ENCODE data around the gene TST.

Gene TST

DNA sequence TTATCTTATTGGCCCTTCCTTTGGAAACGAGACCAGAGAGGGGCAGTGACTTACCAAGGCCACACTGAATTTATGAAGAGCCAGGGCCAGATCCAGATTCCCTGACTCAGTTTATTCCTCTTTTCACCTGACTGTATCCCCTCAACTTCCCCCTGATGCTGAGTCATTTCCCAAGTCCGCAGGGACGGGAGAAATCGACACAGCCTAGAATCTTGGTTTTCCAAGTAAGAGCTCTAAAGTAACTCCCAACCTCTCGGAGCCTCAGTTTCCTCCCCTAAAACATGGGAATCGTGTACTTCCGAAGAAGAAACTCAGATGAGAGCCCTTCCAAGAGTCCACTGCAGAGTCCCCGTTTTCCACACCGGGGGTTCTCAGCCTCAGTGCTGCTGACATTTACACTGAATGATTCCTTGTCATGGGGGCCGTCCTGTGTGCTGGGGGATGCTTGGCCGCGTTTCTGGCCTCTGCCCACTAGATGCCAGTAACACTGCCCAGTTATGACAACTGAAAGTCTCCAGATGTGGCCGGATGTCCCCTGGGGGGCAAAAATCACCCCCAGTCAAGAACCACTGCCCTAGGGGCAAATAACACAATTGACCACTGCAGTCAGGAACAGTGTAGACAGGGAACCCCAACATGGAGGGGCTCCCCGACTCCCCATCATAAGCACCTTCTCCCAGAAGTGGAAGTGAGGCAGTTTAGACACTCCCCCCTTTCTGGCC is 11.5 kb upstream of the TST start:
- DNase-seq (ENCODE audit: low read depth): no peak
- TF ChIP-seq, protein P1, sequence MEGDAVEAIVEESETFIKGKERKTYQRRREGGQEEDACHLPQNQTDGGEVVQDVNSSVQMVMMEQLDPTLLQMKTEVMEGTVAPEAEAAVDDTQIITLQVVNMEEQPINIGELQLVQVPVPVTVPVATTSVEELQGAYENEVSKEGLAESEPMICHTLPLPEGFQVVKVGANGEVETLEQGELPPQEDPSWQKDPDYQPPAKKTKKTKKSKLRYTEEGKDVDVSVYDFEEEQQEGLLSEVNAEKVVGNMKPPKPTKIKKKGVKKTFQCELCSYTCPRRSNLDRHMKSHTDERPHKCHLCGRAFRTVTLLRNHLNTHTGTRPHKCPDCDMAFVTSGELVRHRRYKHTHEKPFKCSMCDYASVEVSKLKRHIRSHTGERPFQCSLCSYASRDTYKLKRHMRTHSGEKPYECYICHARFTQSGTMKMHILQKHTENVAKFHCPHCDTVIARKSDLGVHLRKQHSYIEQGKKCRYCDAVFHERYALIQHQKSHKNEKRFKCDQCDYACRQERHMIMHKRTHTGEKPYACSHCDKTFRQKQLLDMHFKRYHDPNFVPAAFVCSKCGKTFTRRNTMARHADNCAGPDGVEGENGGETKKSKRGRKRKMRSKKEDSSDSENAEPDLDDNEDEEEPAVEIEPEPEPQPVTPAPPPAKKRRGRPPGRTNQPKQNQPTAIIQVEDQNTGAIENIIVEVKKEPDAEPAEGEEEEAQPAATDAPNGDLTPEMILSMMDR (IDR thresholded peaks at IDR 0.05; ENCODE audit: insufficient read depth, low read depth, low read length, missing control alignments): no peak
- H3K4me3 ChIP-seq (ENCODE audit: low read length): no peak overlapping the region

DNA sequence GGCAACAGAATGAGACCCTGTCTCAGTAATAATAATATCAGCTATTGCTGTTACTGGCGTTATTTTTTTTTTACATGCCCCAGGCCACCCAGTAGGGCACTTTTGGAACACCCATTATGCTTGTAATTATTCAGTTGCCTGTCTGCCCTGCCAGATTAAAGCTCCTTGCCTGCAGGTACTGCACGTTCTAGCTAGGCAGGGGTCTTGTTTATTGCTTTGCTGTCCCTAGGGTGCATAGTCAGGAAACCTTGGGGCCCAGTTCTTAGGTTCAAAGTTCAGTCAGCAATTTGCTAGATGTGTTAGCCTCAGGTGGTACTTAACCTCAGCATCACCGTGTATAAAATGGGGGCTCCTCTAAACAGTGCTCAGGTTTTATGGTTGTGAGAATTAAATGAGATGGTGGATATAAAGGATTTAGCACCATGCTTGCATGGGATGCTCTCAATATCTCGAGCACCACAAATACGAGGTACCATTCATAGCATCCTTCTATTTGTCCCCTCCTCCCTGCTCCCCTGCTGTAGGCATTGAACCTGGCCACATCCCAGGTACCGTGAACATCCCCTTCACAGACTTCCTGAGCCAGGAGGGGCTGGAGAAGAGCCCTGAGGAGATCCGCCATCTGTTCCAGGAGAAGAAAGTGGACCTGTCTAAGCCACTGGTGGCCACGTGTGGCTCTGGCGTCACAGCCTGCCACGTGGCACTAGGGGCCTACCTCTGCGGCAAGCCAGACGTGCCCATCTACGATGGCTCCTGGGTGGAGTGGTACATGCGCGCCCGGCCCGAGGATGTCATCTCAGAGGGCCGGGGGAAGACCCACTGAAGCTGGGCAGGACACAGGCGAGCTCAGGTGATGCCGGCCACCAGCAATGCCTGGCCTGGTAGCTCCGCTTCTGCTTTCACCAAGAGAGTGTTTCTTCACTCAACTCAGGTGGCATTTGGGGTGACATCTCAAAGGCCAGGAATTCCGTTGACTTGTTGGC is 9.7 kb upstream of the TST start:
- no peak for DNase-seq (ENCODE audit: low read depth)
- TF ChIP-seq, protein P1 (IDR thresholded peaks at IDR 0.05; ENCODE audit: insufficient read depth, low read depth, low read length, missing control alignments): no peak

DNA sequence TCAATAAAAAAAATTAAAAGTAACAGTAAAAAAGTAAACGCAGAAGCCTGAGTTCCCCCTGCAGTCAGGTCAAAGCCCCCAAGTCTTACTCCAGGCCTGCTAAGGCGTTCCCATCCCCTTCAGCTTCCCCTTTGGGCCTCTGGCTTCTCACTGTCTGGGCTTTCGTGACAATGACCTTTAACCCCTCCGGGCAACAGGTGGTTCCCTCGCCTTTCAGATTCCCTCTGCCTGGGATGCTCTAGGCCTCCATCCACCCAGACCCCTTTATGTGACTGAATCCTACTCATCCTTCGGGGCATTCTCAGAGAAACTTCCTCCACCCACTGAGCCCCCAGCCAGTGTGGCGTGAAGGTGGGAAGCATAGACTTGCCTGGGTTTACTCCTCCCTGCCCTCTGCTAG is 8.3 kb upstream of the TST start:
- DNase-seq (ENCODE audit: low read depth): no peak
- H3K4me3 ChIP-seq (ENCODE audit: low read length): no peak overlapping the region
- TF ChIP-seq, protein P1 (IDR thresholded peaks at IDR 0.05; ENCODE audit: insufficient read depth, low read depth, low read length, missing control alignments): no peak

More for the DNA sequence above, 9.7 kb upstream of the TST start:
- no peak overlapping the region for H3K4me3 ChIP-seq (ENCODE audit: low read length)

DNA sequence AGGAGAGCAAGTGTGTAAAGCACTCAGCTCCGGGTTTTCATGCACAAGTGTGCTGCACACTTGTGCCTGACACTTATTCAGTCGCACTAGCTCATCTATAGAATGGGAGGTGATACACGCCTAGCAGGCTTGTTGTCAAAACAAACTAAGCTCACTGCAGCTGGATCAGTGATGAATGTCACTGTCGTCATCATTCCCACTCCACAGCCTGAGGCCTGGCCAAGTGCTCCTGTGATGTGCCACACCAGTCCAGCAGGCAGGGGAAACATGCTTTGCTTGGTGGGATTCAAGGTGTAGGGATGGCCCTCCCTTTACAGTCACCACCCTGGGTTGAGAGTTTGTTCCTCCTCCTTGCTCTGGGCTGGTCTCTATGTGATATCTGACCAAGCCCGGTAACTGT is 7.1 kb upstream of the TST start:
- DNase-seq (ENCODE audit: low read depth): no peak
- H3K4me3 ChIP-seq (ENCODE audit: low read length): no peak overlapping the region
- TF ChIP-seq, protein P1 (IDR thresholded peaks at IDR 0.05; ENCODE audit: insufficient read depth, low read depth, low read length, missing control alignments): no peak

DNA sequence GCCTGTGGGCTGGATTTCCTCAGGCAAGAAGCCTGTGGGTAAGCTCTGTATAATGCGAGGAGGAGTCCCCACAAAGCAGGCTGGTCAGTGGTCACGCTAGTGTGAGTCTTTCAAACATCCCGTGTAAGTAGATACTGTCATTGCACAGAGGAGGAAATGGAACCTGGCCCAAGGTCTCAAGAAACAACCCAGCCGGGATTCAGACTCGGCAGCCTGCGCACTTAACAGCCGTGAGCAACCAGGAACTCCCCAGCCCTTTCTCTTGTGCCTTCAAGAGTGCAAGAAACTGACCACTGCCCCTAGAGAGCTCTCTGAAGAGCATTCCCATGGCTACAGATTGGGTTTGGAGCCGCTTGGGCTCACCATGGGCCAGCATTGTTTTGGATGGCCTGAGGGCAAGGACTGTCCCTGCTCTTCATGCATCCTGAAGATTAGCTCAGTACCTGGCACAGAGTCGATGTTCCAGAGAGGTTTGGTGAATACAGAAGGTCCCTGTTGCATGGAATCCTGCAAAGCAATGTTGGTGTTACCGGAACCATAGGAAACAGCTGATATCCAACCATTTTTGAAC is 6.3 kb upstream of the TST start:
- TF ChIP-seq, protein P1 (IDR thresholded peaks at IDR 0.05; ENCODE audit: insufficient read depth, low read depth, low read length, missing control alignments): no peak
- DNase-seq (ENCODE audit: low read depth): no peak
- no peak overlapping the region for H3K4me3 ChIP-seq (ENCODE audit: low read length)

DNA sequence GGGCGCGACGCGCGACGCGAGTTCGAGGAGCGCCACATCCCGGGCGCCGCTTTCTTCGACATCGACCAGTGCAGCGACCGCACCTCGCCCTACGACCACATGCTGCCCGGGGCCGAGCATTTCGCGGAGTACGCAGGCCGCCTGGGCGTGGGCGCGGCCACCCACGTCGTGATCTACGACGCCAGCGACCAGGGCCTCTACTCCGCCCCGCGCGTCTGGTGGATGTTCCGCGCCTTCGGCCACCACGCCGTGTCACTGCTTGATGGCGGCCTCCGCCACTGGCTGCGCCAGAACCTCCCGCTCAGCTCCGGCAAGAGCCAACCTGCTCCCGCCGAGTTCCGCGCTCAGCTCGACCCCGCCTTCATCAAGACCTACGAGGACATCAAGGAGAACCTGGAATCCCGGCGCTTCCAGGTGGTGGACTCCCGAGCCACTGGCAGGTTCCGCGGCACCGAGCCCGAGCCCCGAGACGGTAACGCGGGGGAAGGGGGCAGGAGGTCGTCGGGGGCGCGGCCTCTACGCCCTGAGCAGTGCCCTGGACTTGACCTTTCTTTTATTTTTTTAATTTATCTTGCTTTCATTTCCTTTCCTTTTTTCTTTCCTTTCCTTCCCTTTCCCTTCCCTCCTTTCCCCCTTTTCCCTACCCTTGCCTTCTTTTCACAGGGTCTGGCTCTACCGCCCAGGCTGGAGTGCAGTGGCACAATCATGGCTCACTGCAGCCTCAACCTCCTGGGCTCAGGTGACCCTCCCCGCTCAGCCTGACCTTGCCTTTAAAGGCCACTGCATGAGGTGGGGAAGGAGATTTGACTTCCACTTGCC is 5.3 kb upstream of the TST start:
- TF ChIP-seq, protein P1 (IDR thresholded peaks at IDR 0.05; ENCODE audit: insufficient read depth, low read depth, low read length, missing control alignments): no peak
- no peak overlapping the region for H3K4me3 ChIP-seq (ENCODE audit: low read length)
- DNase-seq (ENCODE audit: low read depth): no peak
